CMK (cell line): ENCODE measurements around the gene ABLIM2.

Experiments used
- DNase-seq: peaks from one replicate; pipeline ENCODE4 v3.0.0-alpha.2; 2010; ENCODE audit warnings: low read depth

Gene ABLIM2

GRCh38 chr4:8024073-8024786 lies 134.4 kb downstream of the ABLIM2 start:
- DNase-seq: no peak

- DNase-seq: no peak
Observed at GRCh38 chr4:8023696-8024033, 134.9 kb downstream of the ABLIM2 start.

GRCh38 chr4:8022767-8023695 lies 135.6 kb downstream of the ABLIM2 start:
- DNase-seq: no peak

GRCh38 chr4:8021796-8022195 lies 136.8 kb downstream of the ABLIM2 start:
- DNase-seq: no peak

- DNase-seq: no peak
Observed at GRCh38 chr4:8019396-8020365, 138.9 kb downstream of the ABLIM2 start.

- no peak for DNase-seq
Observed at GRCh38 chr4:8016527-8016926, 142.1 kb downstream of the ABLIM2 start.

GRCh38 chr4:8015512-8015911 lies 143.1 kb downstream of the ABLIM2 start:
- DNase-seq: no peak

- DNase-seq: no peak
Observed at GRCh38 chr4:8013976-8014726, 144.5 kb downstream of the ABLIM2 start.

- no peak for DNase-seq
Observed at GRCh38 chr4:8012517-8012916, 146.1 kb downstream of the ABLIM2 start.

GRCh38 chr4:8010618-8011017 lies 148.0 kb downstream of the ABLIM2 start:
- no peak for DNase-seq

GRCh38 chr4:8009710-8010511 lies 148.7 kb downstream of the ABLIM2 start:
- DNase-seq: no peak

GRCh38 chr4:8009097-8009496 lies 149.5 kb downstream of the ABLIM2 start:
- DNase-seq: no peak

GRCh38 chr4:8008391-8008790 lies 150.2 kb downstream of the ABLIM2 start:
- no peak for DNase-seq

GRCh38 chr4:8007581-8007980 lies 151.0 kb downstream of the ABLIM2 start:
- no peak for DNase-seq

- DNase-seq: no peak
Observed at GRCh38 chr4:8006471-8006870, 152.1 kb downstream of the ABLIM2 start.

- no peak for DNase-seq
Observed at GRCh38 chr4:8005814-8006215, 152.8 kb downstream of the ABLIM2 start.

- DNase-seq: no peak
Observed at GRCh38 chr4:8005033-8005808, 153.4 kb downstream of the ABLIM2 start.

- no peak for DNase-seq
Observed at GRCh38 chr4:8004066-8004465, 154.5 kb downstream of the ABLIM2 start.

- no peak for DNase-seq
Observed at GRCh38 chr4:8002525-8003309, 155.9 kb downstream of the ABLIM2 start.
